Activated CD8-positive, alpha-beta memory T cell treated with anti-CD3 and anti-CD28 coated beads, Interleukin-2, amount 10 ng/mL, durations not matched to agents 7 days and 5 days (primary cell): Measurements from ENCODE around the gene CBLL1. TPM values are rescaled to one million over a fixed set of nuclear protein-coding genes. Genes with fewer than 3 reads are reported as not detected.

Source experiments
- ATAC-seq: fragments of 150-1000 bp; cut with Tn5 transposase; one replicate; pipeline ENCODE4 v1.10.0; 2021; ENCODE audit warnings: moderate library complexity
- CTCF ChIA-PET: fragments of 350-600 bp; sonication (Branson Sonifier 250); formaldehyde crosslinking; loops from one replicate; lab custom pipeline; 2021; ENCODE audit warnings: antibody characterized with exemption; lab: Charles Lee
- DNase-seq: peaks from one replicate; pipeline ENCODE4 v3.0.0-alpha.2; 2020
- H3K27ac Mint-ChIP-seq: one replicate; pipeline ENCODE4 v1.8.0; 2021; ENCODE audit warnings: mild to moderate bottlenecking, mixed read lengths
- H3K27me3 Mint-ChIP-seq: one replicate; pipeline ENCODE4 v1.8.0; 2021; ENCODE audit warnings: mixed read lengths
- H3K36me3 Mint-ChIP-seq: one replicate; pipeline ENCODE4 v1.8.0; 2021; ENCODE audit warnings: mild to moderate bottlenecking, mixed read lengths
- H3K4me1 Mint-ChIP-seq: one replicate; pipeline ENCODE4 v1.8.0; 2021; ENCODE audit warnings: mixed read lengths
- H3K4me3 Mint-ChIP-seq: one replicate; pipeline ENCODE4 v1.8.0; 2021; ENCODE audit warnings: mild to moderate bottlenecking, moderate library complexity, mixed read lengths
- H3K9me3 Mint-ChIP-seq: one replicate; pipeline ENCODE4 v1.8.0; 2022; ENCODE audit warnings: low read depth, mixed read lengths
- total RNA-seq, 2 experiments: library from RNA; stranded (reverse); gene quantifications; one replicate each; pipeline ENCODE4 v1.2.3, GENCODE V29; 2021

The CBLL1 gene
- total RNA-seq, 2 experiments from 2014 or later: 32.2 to 39.7 TPM

- H3K9me3 Mint-ChIP-seq: no peaks in the 10 kb centered on the region
- peaks cover 21% of the 10 kb centered on the region for H3K36me3 Mint-ChIP-seq
- H3K27ac Mint-ChIP-seq: no peak overlapping the region
- H3K27me3 Mint-ChIP-seq: no peaks in the 10 kb centered on the region
- no peak overlapping the region for H3K4me3 Mint-ChIP-seq
- CTCF ChIA-PET: no interaction called here
- H3K4me1 Mint-ChIP-seq: no peaks in the 10 kb centered on the region
- no peak for ATAC-seq
- no peak for DNase-seq
Measured at GRCh38 chr7:107715531-107715930, 28.4 kb upstream of the CBLL1 start.

- no peaks in the 10 kb centered on the region for H3K4me1 Mint-ChIP-seq
Measured at GRCh38 chr7:107718456-107719193, 25.3 kb upstream of the CBLL1 start.

GRCh38 chr7:107721286-107721685 is 22.7 kb upstream of the CBLL1 start:
- Mint-ChIP-seq H3K27ac (no peak overlapping the region), H3K4me1 (no peaks in the 10 kb centered on the region), H3K4me3 (no peak overlapping the region), H3K9me3 (no peaks in the 10 kb centered on the region), H3K36me3 (no peaks in the 10 kb centered on the region), H3K27me3 (peaks cover 2% of the 10 kb centered on the region)
- ATAC-seq: no peak
- DNase-seq: no peak
- CTCF ChIA-PET: interaction anchor here (1.5 kb wide), 1 partner anchor 60 kb away, joined by 4 read pairs; no protein-coding TSS in a partner anchor

More at GRCh38 chr7:107718456-107719193, 25.3 kb upstream of the CBLL1 start:
- ATAC-seq (no peak), DNase-seq (no peak)
- H3K27me3 Mint-ChIP-seq: no peaks in the 10 kb centered on the region
- no peak overlapping the region for H3K27ac Mint-ChIP-seq
- no peak overlapping the region for H3K4me3 Mint-ChIP-seq
- no peaks in the 10 kb centered on the region for H3K9me3 Mint-ChIP-seq
- CTCF ChIA-PET: no interaction called here
- H3K36me3 Mint-ChIP-seq: peaks cover 3% of the 10 kb centered on the region

GRCh38 chr7:107723255-107723654 is 20.7 kb upstream of the CBLL1 start:
- Mint-ChIP-seq H3K27ac (no peak overlapping the region), H3K4me1 (no peaks in the 10 kb centered on the region), H3K27me3 (peaks cover 16% of the 10 kb centered on the region), H3K4me3 (no peak overlapping the region), H3K36me3 (no peaks in the 10 kb centered on the region), H3K9me3 (no peaks in the 10 kb centered on the region)
- CTCF ChIA-PET: interaction anchor here (0.9 to 1.8 kb wide), 3 partner anchors 20 to 260 kb away, joined by 3 to 8 read pairs (median 4); no protein-coding TSS in a partner anchor
- no peak for ATAC-seq
- DNase-seq: no peak

GRCh38 chr7:107725138-107725740 is 18.7 kb upstream of the CBLL1 start:
- CTCF ChIA-PET: interaction anchor here (0.7 to 2.7 kb wide), 12 partner anchors 12 to 578 kb away, joined by 3 to 12 read pairs (median 4); partner anchors contain the start of genes CBLL1, COG5 and DUS4L
- Mint-ChIP-seq H3K9me3 (no peaks in the 10 kb centered on the region), H3K27ac (no peak overlapping the region), H3K27me3 (peaks cover 23% of the 10 kb centered on the region), H3K4me1 (no peaks in the 10 kb centered on the region), H3K4me3 (no peak overlapping the region), H3K36me3 (no peaks in the 10 kb centered on the region)
- peak; percentile 61 for DNase-seq
- no peak for ATAC-seq

- CTCF ChIA-PET: interaction anchor here (1.0 to 2.7 kb wide), 11 partner anchors 13 to 525 kb away, joined by 3 to 12 read pairs (median 4); partner anchors contain the start of gene CBLL1
- Mint-ChIP-seq H3K9me3 (no peaks in the 10 kb centered on the region), H3K27me3 (peaks cover 23% of the 10 kb centered on the region), H3K36me3 (no peaks in the 10 kb centered on the region), H3K4me3 (no peak overlapping the region), H3K4me1 (no peaks in the 10 kb centered on the region), H3K27ac (no peak overlapping the region)
- DNase-seq (no peak), ATAC-seq (no peak)
Measured at GRCh38 chr7:107726356-107727130, 17.4 kb upstream of the CBLL1 start.

- ATAC-seq: no peak
- peaks cover 23% of the 10 kb centered on the region for H3K27me3 Mint-ChIP-seq
- H3K4me3 Mint-ChIP-seq: no peak overlapping the region
- no peaks in the 10 kb centered on the region for H3K4me1 Mint-ChIP-seq
- CTCF ChIA-PET: interaction anchor here (1.3 to 1.7 kb wide), 6 partner anchors 16 to 437 kb away, joined by 3 to 8 read pairs (median 3); no protein-coding TSS in a partner anchor
- no peaks in the 10 kb centered on the region for H3K9me3 Mint-ChIP-seq
- no peak for DNase-seq
- no peaks in the 10 kb centered on the region for H3K36me3 Mint-ChIP-seq
- H3K27ac Mint-ChIP-seq: no peak overlapping the region
Measured at GRCh38 chr7:107728276-107728675, 15.7 kb upstream of the CBLL1 start.

GRCh38 chr7:107742678-107743566 is 1.0 kb upstream of the CBLL1 start:
- CTCF ChIA-PET: interaction anchor here (0.7 to 9.8 kb wide), 25 partner anchors 9 to 574 kb away, joined by 3 to 199 read pairs (median 4); partner anchors contain the start of genes COG5, DLD, DUS4L and HBP1
- peaks cover 40% of the 10 kb centered on the region for H3K4me1 Mint-ChIP-seq
- DNase-seq (no peak), ATAC-seq (peak; percentile 40)
- peak overlapping the region; percentile 95 for H3K4me3 Mint-ChIP-seq
- peak overlapping the region; percentile 100 for H3K27ac Mint-ChIP-seq
- H3K9me3 Mint-ChIP-seq: no peaks in the 10 kb centered on the region
- peaks cover 5% of the 10 kb centered on the region for H3K36me3 Mint-ChIP-seq
- no peaks in the 10 kb centered on the region for H3K27me3 Mint-ChIP-seq

- Mint-ChIP-seq H3K4me1 (peaks cover 45% of the 10 kb centered on the region), H3K27ac (peak overlapping the region; percentile 100), H3K27me3 (no peaks in the 10 kb centered on the region), H3K36me3 (peaks cover 8% of the 10 kb centered on the region), H3K9me3 (no peaks in the 10 kb centered on the region), H3K4me3 (peak overlapping the region; percentile 95)
- ATAC-seq (peak; percentile 38), DNase-seq (no peak)
- CTCF ChIA-PET: interaction anchor here (0.8 to 9.8 kb wide), 8 partner anchors 18 to 180 kb away, joined by 3 to 199 read pairs (median 7); partner anchors contain the start of genes COG5, DLD and DUS4L
Measured at GRCh38 chr7:107744345-107744750, 406 bp downstream of the CBLL1 start.

- CTCF ChIA-PET: interaction anchor here (2.0 to 9.8 kb wide), 2 partner anchors 12 to 131 kb away, joined by 5 to 199 read pairs; no protein-coding TSS in a partner anchor
- Mint-ChIP-seq H3K27me3 (no peaks in the 10 kb centered on the region), H3K9me3 (no peaks in the 10 kb centered on the region), H3K36me3 (peaks cover 17% of the 10 kb centered on the region), H3K4me3 (peak overlapping the region; percentile 95), H3K4me1 (peaks cover 48% of the 10 kb centered on the region), H3K27ac (peak overlapping the region; percentile 36)
- ATAC-seq (no peak), DNase-seq (no peak)
Measured at GRCh38 chr7:107746006-107746405, 2.1 kb downstream of the CBLL1 start.

- Mint-ChIP-seq H3K27me3 (no peaks in the 10 kb centered on the region), H3K4me1 (peaks cover 25% of the 10 kb centered on the region), H3K4me3 (no peak overlapping the region), H3K9me3 (no peaks in the 10 kb centered on the region), H3K36me3 (peaks cover 39% of the 10 kb centered on the region), H3K27ac (no peak overlapping the region)
- CTCF ChIA-PET: no interaction called here
- DNase-seq (no peak), ATAC-seq (no peak)
Measured at GRCh38 chr7:107751113-107751512, 7.2 kb downstream of the CBLL1 start.

GRCh38 chr7:107754642-107755041 is 10.7 kb downstream of the CBLL1 start:
- Mint-ChIP-seq H3K9me3 (no peaks in the 10 kb centered on the region), H3K4me1 (peaks cover 6% of the 10 kb centered on the region), H3K27me3 (no peaks in the 10 kb centered on the region), H3K36me3 (peaks cover 60% of the 10 kb centered on the region), H3K4me3 (no peak overlapping the region), H3K27ac (peak overlapping the region; percentile 36)
- no peak for ATAC-seq
- DNase-seq: no peak
- CTCF ChIA-PET: no interaction called here
